ENCODE results near the gene TMEM151B.
"Not testable (repeated sequence)": the region's sequence is repeated elsewhere in the genome, so short reads cannot be mapped to it uniquely, and the experiment has no call there.

DNA sequence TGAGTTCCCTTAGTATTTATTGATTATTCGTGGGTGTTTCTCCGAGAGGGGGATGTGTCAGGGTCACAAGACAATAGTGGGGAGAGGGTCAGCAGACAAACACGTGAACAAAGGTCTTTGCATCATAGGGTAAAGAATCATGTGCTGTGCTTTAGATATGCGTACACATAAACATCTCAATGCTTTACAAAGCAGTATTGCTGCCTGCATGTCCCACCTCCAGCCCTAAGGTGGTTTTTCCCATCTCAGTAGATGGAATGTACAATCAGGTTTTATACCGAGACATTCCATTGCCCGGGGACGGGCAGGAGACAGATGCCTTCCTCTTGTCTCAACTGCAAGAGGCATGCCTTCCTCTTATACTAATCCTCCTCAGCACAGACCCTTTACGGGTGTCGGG lies 58.0 kb downstream of the TMEM151B start:
- TF ChIP-seq, protein P1, sequence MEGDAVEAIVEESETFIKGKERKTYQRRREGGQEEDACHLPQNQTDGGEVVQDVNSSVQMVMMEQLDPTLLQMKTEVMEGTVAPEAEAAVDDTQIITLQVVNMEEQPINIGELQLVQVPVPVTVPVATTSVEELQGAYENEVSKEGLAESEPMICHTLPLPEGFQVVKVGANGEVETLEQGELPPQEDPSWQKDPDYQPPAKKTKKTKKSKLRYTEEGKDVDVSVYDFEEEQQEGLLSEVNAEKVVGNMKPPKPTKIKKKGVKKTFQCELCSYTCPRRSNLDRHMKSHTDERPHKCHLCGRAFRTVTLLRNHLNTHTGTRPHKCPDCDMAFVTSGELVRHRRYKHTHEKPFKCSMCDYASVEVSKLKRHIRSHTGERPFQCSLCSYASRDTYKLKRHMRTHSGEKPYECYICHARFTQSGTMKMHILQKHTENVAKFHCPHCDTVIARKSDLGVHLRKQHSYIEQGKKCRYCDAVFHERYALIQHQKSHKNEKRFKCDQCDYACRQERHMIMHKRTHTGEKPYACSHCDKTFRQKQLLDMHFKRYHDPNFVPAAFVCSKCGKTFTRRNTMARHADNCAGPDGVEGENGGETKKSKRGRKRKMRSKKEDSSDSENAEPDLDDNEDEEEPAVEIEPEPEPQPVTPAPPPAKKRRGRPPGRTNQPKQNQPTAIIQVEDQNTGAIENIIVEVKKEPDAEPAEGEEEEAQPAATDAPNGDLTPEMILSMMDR (IDR thresholded peaks at IDR 0.05) = not testable (repeated sequence)
- not testable (repeated sequence) for TF ChIP-seq POLR2AphosphoS5 (IDR thresholded peaks at IDR 0.05)
